GM19238 (cell line): ENCODE data around the gene RFPL4A.
"Not testable (repeated sequence)": the region's sequence is repeated elsewhere in the genome, so short reads cannot be mapped to it uniquely, and the experiment has no call there.

Experiments
- DNase-seq: peaks from one replicate; pipeline ENCODE4 v3.0.0; 2011; ENCODE audit warnings: low spot score; ENCODE audit not compliant: insufficient read length

Gene RFPL4A

GRCh38 chr19:55758797-55759196 lies at the start of gene RFPL4A:
Gene RFPL4A (plus strand): TSS chr19:55759097. CDS start chr19:55761801, 2,704 bp downstream.
- not testable (repeated sequence) for DNase-seq

GRCh38 chr19:55711719-55712118 lies 47.2 kb upstream of the RFPL4A start:
- DNase-seq, result no peak

- DNase-seq, result no peak
Measured at GRCh38 chr19:55712804-55713631, 45.9 kb upstream of the RFPL4A start.

- no peak for DNase-seq
Measured at GRCh38 chr19:55716531-55716930, 42.4 kb upstream of the RFPL4A start.

GRCh38 chr19:55717251-55717650 lies 41.6 kb upstream of the RFPL4A start:
- DNase-seq, result no peak

- DNase-seq, result not testable (repeated sequence)
Measured at GRCh38 chr19:55717879-55718711, 40.8 kb upstream of the RFPL4A start.

- DNase-seq, result no peak
Measured at GRCh38 chr19:55720214-55720746, 38.6 kb upstream of the RFPL4A start.

- no peak for DNase-seq
Measured at GRCh38 chr19:55720801-55721200, 38.1 kb upstream of the RFPL4A start.

- no peak for DNase-seq
Measured at GRCh38 chr19:55723491-55723890, 35.4 kb upstream of the RFPL4A start.

GRCh38 chr19:55730378-55730777 lies 28.5 kb upstream of the RFPL4A start:
- DNase-seq, result not testable (repeated sequence)

- DNase-seq, result no peak
Measured at GRCh38 chr19:55738302-55738701, 20.6 kb upstream of the RFPL4A start, which contains the start of gene NLRP9. Gene NLRP9 (minus strand): TSS chr19:55738402. CDS start chr19:55738374, 28 bp downstream.

- no peak for DNase-seq
Measured at GRCh38 chr19:55750715-55751114, 8.2 kb upstream of the RFPL4A start.

GRCh38 chr19:55753401-55753800 lies 5.5 kb upstream of the RFPL4A start:
- no peak for DNase-seq

GRCh38 chr19:55756808-55757207 lies 2.1 kb upstream of the RFPL4A start:
- not testable (repeated sequence) for DNase-seq

GRCh38 chr19:55766466-55766865 lies 7.6 kb downstream of the RFPL4A start:
- DNase-seq, result no peak

GRCh38 chr19:55768818-55769217 lies 9.9 kb downstream of the RFPL4A start, which contains the start of gene RFPL4AL1:
Gene RFPL4AL1 (plus strand): TSS chr19:55769118. CDS start chr19:55771805, 2,687 bp downstream.
- DNase-seq, result not testable (repeated sequence)

- DNase-seq, result not testable (repeated sequence)
Measured at GRCh38 chr19:55769632-55770031, 10.7 kb downstream of the RFPL4A start.

- DNase-seq, result no peak
Measured at GRCh38 chr19:55777528-55777927, 18.6 kb downstream of the RFPL4A start.

GRCh38 chr19:55778331-55778730 lies 19.4 kb downstream of the RFPL4A start:
- no peak for DNase-seq

- DNase-seq, result no peak
Measured at GRCh38 chr19:55781112-55781511, 22.2 kb downstream of the RFPL4A start.

GRCh38 chr19:55795021-55795420 lies 36.1 kb downstream of the RFPL4A start:
- DNase-seq, result no peak

- DNase-seq, result no peak
Measured at GRCh38 chr19:55801416-55801815, 42.5 kb downstream of the RFPL4A start.
